DMS53 (cell line): ENCODE data around the gene DDHD1.
A peak's percentile ranks its signal among the peaks of the same experiment; 100 is the strongest.
"Not testable (repeated sequence)": the region's sequence is repeated elsewhere in the genome, so short reads cannot be mapped to it uniquely, and the experiment has no call there.

ENCODE experiments used
- DNase-seq: peaks from one replicate; lab custom pipeline; 2025; lab: John Stamatoyannopoulos, UW

Gene DDHD1

DNA sequence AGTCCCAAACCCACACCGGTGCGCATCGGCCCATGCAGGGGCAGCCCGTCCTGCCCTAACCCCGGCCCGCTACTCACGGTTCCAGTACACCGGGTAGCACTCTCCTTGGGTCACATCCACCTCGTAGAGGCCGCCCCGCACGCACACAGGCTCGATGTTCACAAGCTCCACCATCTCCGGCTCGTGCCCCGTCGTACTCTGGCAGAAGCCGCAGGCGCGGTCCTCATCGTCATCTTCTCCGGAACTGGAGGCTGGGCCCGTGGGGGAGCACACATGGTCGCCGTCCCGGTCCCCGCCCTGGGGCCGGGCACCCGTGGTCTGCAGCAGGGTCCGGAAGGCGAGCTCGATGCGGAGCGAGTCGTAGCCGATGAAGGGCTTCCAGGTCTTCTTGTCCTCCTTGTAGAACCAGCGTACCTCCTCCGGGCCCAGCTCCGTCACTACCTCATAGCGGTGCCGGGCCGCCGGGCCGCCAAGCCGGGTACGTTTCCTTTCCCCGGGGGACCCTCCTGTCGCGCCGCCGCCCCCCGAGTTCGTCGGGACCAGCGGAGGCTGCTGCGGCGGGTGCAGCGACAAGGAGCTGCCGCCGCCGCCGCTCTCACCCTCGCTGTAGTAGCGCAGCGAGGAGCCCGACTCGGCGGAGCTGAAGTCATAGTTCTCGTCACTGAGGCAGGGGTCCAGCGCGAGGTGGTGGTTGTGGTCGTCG is 788 bp downstream of the DDHD1 start:
- peak; percentile 66 for DNase-seq

DNA sequence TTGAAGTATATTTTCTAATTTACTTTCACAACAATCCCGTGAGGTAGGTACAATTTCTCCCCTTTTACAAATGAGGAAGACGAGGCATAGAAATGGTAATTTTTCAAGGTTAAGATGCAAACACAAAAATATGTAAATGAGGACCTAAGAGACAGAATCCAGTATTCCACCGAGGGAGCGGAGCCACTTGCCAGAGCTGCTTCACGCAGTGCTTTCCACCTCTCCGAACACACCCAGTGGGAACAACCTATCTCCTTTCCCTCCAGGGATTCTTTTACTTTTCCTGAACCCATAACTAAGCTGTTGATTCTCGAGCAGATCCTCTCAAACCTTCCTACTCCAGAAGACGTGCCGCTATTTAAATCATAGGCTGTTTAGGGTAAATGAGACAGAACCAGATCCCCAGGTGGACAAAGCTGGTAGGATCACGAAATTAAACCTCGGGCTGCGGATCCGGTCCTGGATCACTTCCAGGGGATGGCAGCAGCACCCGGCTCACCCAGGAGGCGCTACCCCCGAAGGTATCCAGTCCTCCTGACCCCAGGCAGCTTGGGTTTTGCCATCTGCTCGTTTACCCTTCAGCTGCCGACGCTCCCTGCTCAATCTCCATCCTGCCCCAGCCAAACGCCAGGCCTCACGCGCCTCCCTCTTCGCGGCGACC is 1.5 kb downstream of the DDHD1 start:
- DNase-seq, result peak; percentile 61

GRCh38 chr14:53149668-53150316 is 3.3 kb downstream of the DDHD1 start:
- no peak for DNase-seq

DNA sequence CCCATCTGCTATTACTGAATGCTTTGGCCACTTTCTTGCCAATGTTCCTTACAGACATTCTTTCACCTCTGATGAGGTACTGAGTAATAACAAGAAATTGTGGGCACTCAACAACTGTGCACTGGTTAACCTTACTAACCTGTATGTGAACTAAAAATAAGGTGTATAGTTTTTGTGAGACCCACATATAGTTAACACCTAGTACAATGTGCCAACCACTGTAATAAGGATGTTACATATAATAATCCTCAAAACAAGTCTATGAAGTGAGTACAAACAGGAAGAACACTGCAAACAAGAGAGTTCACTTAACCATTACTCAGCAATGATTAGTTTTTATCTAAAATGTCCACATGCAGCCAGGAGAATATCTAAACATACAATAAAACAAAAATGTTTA is 4.5 kb downstream of the DDHD1 start:
- DNase-seq, result no peak

DNA sequence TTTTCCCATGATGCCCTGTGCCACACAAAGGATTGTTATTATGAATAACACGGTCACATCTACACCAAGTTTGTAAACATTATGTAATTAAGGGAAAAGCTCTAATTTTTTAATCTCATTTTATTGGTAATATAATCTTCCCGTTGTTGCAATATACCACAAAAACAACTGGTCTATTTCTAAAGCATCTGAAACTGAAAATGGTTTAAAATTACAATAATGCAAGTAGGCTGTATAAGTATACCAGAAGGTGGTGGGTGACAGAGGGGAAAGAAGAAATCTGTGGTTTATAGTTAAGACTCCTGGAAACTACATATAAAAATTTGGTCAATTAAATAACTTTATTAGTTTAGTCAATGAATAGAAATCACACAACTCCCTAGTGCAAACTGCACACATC is 5.2 kb downstream of the DDHD1 start:
- DNase-seq, result no peak

DNA sequence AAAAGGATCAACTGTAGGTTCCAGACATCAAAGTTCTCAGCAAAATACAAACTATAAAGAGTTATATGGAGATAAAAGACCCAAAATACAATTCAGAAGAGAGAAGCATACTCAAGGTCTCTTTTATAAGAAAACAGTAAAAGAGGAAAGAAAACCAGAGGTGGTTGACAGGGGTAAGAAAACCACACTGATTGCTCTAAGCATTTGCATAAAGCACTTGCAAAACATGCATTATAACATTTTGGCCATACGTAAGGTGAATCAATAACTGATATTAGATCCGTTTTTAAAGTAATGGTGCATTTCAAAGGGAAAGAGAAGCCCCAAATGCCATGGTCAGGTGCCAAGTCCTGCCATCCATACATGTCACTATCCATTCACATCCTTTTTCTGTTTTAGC is 5.9 kb downstream of the DDHD1 start:
- no peak for DNase-seq

- DNase-seq, result no peak
Observed at GRCh38 chr14:53146739-53147138, 6.4 kb downstream of the DDHD1 start.

- no peak for DNase-seq
Observed at GRCh38 chr14:53144244-53144643, 8.9 kb downstream of the DDHD1 start.

DNA sequence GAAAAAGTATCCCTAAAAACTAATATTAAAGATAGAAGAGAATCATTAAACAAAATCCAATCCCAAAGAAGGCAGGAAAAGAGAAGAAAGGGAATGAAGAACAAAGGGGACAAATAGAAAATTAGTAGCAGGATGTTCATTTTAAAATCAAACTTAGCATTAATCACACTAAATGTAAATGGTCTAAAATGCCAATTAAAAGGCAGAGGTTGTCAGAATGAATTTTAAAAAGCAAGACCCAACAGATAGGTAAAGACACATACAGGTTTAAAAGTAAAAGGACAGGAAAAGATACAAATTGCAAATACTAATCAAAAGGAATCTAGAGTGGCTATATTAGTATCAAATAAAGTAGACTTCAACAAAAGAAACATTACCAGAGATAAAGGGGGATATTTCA is 12.5 kb downstream of the DDHD1 start:
- DNase-seq, result no peak

DNA sequence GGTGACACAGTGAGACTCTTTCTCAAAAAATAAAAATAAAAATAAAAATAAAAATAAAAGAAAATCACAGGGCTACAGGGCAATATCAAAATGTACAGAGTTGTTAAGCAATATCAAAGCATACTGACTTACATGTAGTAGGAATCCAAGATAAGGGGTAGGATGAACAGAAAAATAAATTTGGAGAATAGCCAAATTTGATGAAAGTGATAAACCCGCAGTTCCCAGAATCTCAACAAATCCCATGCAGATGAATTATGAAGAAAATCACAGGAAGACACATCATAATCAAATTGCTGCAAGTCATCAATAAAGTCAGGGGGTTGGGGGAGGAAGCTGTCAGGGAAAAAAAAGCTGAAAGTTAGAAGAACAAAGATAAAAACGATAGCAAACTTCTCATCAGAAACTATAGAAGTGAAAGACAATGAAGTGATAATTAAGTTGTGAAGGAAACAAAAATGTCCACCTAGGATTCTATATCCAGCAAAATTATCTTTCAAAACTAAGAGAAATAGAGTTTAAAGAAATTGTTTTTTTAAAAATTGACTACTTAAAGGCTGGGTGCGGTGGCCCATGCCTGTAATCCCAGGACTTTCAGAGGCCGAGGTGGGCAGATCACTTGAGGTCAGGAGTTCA is 15.4 kb downstream of the DDHD1 start:
- no peak for DNase-seq

GRCh38 chr14:53130491-53130890 is 22.6 kb downstream of the DDHD1 start:
- DNase-seq, result not testable (repeated sequence)

DNA sequence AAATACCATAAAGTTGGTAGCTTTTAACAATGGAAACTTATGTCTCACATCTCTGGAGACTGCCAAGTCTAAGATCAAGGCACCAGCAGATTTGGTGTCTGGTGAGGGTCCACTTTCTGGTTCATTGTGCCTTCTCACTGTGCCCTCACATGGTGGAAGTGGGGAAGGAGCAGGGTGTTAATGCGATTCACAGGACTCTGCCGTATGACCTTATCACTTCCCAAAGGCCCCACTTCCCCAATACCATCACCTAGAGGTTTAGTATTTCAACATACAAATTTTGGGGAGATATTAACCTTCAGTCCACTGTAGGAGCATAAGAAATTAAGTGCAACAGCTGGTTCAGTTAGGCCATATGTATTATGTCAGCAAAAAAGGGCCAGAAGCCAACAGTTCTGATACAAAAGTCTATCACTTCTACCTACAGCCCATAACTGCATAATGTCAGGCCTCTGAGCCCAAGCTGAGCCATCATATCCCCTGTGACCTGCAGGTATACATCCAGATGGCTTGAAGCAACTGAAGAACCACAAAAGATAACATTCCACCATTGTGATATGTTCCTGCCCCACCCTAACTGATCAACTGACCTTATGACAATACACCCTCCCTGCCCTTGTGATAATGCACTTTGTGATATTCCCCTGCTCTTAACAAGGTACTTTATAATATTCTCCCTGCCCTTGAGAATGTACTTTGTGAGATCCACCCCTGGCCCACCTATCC is 24.7 kb downstream of the DDHD1 start:
- DNase-seq, result no peak

DNA sequence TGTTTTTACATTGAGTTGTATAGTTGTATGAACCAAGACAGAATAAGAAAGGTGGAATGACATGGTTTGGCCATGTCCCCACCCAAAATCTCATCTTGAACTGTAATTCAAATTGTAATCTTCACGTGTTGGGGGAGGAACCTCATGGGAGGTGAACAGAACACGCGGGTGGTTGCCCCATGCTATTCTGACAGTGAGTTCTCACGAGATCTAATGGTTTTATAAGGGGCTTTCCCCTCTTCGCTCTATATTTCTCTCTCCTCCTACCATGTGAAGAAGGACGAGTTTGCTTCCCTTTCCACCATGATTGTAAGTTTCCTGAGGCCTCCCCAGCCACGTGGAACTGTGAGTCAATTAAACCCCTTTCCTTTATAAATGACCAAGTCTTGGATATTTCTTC is 25.3 kb downstream of the DDHD1 start:
- no peak for DNase-seq

- DNase-seq, result no peak
Observed at GRCh38 chr14:53127151-53127550, 26.0 kb downstream of the DDHD1 start.

DNA sequence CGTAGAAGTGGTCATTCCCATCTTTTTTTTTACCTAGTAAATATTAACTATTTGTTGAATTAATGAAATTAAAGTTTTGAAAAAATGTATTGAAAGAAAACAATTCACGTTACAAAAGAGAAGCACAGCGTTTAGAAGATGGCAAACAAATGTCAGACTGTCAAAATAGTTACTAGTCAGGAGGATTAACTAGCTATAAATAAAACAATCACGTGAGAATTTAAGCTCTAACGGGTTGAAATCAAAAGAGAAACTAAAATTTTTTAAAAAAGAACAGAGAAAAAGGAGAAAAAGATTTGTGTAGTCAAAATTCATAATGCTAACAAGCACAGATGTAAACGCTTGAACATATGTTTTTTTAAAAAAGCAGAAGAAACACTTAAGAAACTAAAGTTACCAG is 26.4 kb downstream of the DDHD1 start:
- DNase-seq, result no peak

DNA sequence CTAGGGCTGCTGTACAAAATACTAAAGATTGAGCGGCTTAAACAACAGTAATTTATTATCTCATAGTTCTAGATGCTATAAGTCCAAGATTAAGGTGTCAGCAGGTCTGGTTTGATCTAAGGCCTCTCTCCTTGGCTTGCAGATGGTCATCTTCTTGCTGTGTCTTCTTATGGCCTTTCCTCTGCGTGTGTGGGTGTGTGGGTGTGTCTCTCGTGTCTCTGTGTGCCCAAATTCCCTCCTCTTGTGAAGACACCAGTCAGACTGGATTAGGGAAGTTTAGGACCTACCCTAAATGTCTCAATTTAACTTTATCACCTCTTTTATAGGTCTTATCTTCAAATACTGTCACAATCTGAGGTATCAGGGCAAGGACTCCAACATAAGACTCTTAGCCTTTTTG is 28.3 kb downstream of the DDHD1 start:
- DNase-seq, result no peak

GRCh38 chr14:53121419-53121818 is 31.7 kb downstream of the DDHD1 start:
- not testable (repeated sequence) for DNase-seq

- DNase-seq, result peak; percentile 56
Observed at GRCh38 chr14:53117479-53117878, 35.6 kb downstream of the DDHD1 start.

DNA sequence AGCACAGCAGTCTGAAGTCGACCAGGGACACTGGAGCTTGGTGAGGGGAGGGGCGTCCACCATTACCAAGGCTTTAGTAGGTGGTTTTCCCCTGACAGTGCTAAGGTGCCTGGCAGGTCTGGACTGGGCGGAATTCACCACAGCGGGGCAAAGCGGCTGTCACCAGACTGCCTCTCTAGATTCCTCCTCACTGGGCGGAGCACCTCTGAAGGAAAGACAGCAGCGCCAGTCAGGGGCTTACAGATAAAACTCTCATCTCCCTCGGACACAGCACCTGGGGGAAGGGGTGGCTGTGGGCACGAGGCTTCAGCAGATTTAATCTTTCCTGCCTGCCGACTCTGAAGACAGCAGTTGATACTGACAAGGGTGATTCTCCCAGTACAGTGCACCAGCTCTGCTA is 39.1 kb downstream of the DDHD1 start:
- no peak for DNase-seq

- DNase-seq, result no peak
Observed at GRCh38 chr14:53110096-53110495, 43.0 kb downstream of the DDHD1 start.

DNA sequence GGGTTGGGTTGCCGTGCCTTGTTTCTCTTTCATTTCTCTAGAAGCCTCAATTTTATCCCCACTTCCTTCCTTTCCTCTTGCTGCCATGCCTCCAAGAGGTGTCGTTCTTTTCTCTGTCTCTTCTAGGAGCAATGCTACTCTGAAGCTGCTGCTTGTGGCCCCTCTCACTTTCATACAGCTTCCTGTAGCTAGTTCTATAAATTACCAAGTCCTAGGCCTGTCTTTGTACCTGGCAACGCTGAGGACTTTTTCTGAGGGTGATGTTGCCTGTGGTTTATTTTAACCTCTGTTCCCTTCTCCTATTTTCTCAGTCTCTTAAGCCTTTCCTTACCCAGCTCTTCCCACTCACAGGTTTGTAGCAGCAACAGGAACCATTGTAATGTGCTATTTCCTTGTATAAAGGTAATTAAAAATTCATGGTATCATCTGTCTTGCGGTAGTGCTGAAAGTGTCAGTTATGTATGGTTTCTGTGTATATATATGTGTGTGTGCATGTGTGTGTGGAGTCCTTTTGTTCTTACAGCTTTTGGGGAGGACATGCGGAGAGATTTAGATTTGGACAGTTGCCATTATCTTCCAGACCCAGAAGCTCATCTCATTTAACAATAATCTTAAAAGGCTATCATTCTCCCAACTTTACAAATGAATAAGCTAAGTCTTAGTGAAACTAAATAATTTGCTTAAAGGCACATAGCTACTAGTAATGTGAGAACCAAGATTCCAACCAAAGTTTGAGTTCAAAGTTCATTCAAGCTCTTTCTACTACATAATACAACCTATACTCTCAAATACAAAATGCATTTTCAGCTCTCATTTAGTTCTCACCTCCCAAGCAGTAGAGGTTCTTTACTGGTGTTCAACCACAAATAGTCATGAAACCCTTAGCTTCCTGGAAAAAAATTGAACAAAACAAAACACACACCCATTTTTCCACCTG is 43.8 kb downstream of the DDHD1 start:
- DNase-seq, result no peak
